ENCODE data around the gene USP28.
"Not testable (repeated sequence)": the region's sequence is repeated elsewhere in the genome, so short reads cannot be mapped to it uniquely, and the experiment has no call there.

The USP28 gene

GRCh38 chr11:113774174-113774503, 101.2 kb downstream of the USP28 start:
- peak overlapping the region; percentile 95 for H3K4me3 ChIP-seq (ENCODE audit: low read depth, low read length)

GRCh38 chr11:113773416-113774173, 101.8 kb downstream of the USP28 start, which contains the start of gene ZW10:
Gene ZW10 (minus strand): TSS chr11:113773692. CDS start chr11:113773666, 26 bp downstream.
- peak within 1 kb of the TSS; percentile 95 for H3K4me3 ChIP-seq (ENCODE audit: low read depth, low read length)

GRCh38 chr11:113773092-113773415, 102.3 kb downstream of the USP28 start:
- H3K4me3 ChIP-seq (ENCODE audit: low read depth, low read length) = peak overlapping the region; percentile 95

GRCh38 chr11:113771964-113772363, 103.4 kb downstream of the USP28 start:
- no peak overlapping the region for H3K4me3 ChIP-seq (ENCODE audit: low read depth, low read length)

GRCh38 chr11:113764527-113765219, 110.7 kb downstream of the USP28 start:
- H3K4me3 ChIP-seq (ENCODE audit: low read depth, low read length) = no peak overlapping the region

GRCh38 chr11:113763040-113763439, 112.3 kb downstream of the USP28 start:
- not testable (repeated sequence) for H3K4me3 ChIP-seq (ENCODE audit: low read depth, low read length)

GRCh38 chr11:113760241-113760640, 115.1 kb downstream of the USP28 start:
- H3K4me3 ChIP-seq (ENCODE audit: low read depth, low read length) = no peak overlapping the region

GRCh38 chr11:113752932-113753331, 122.4 kb downstream of the USP28 start:
- no peak overlapping the region for H3K4me3 ChIP-seq (ENCODE audit: low read depth, low read length)

Data from iPS-11a (cell line).